Right hindlimb (tissue), 1 donor: Measurements from ENCODE around the gene LTBP1.
"Not testable (repeated sequence)": the region's sequence is repeated elsewhere in the genome, so short reads cannot be mapped to it uniquely, and the experiment has no call there.

Experiments used
- DNase-seq: peaks from one replicate; pipeline ENCODE4 v3.0.0-alpha.2; 2018

The LTBP1 gene

GRCh38 chr2:33047939-33048338, 101.2 kb downstream of the LTBP1 start:
- DNase-seq: no peak

GRCh38 chr2:33051586-33052360, 105.0 kb downstream of the LTBP1 start:
- peak; percentile 50 for DNase-seq

DNA sequence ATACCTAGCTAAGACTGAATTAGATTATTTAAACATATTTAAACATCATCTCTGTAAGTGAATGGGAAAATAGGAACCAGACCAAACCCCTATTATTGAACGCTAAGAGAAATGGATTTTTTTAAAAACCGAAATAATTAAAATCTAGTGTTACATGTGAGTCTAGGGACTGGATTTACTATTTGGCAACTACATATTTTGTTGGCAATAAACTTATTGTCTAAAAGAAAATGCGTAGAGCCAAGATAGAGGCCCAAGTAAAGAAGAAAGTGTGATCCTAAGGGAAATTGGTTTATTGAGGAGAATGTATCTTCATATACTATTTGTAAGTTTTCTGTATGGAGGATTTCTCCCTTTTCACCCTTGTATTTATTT, 105.6 kb downstream of the LTBP1 start:
- DNase-seq: no peak

DNA sequence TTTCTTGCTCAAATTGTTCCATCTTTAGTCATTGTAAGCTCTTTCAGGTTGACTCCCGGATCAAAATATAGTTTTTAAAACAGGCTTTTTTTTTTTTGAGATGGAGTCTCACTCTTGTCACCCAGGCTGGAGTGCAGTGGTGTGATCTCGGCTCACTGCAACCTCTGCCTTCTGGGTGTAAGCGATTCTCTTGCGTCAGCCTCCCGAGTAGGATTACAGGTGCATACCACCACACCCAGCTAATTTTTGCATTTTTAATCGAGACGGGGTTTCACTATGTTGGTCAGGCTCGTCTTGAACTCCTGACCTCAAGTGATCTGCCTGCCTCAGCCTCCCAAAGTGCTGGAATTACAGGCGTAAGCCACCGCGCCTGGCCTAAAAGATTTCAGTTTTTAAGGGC, 106.0 kb downstream of the LTBP1 start:
- DNase-seq: not testable (repeated sequence)

- DNase-seq: no peak
These were observed 109.4 kb downstream of the LTBP1 start for GRCh38 chr2:33056170-33056569.

DNA sequence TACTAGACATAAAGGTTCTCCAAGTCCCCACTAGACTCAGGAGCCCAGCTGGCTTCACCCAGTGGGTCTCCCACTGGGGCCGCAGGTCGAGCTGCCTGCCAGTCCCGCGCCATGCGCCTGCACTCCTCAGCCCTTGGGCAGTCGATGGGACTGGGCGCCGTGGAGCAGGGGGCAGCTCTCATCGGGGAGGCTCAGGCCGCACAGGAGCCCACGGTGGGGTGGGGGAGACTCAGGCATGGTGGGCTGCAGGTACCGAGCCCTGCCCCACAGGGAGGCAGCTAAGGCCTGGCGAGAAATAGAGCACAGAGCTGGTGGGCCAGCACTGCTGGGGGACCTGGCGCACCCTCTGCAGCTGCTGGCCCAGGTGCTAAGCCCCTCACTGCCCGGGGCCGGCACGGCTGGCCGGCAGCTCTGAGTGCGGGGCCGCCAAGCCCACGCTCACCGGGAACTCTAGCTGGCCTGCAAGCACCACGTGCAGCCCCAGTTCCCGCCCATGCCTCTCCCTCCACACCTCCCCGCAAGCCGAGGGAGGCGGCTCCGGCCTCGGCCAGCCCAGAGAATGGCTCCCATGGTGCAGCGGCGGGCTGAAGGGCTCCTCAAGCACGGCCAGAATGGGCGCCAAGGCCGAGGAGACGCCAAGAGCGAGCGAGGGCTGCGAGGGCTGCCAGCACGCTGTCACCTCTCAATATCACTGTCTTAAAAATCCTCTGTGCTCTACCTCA, 110.7 kb downstream of the LTBP1 start:
- not testable (repeated sequence) for DNase-seq

DNA sequence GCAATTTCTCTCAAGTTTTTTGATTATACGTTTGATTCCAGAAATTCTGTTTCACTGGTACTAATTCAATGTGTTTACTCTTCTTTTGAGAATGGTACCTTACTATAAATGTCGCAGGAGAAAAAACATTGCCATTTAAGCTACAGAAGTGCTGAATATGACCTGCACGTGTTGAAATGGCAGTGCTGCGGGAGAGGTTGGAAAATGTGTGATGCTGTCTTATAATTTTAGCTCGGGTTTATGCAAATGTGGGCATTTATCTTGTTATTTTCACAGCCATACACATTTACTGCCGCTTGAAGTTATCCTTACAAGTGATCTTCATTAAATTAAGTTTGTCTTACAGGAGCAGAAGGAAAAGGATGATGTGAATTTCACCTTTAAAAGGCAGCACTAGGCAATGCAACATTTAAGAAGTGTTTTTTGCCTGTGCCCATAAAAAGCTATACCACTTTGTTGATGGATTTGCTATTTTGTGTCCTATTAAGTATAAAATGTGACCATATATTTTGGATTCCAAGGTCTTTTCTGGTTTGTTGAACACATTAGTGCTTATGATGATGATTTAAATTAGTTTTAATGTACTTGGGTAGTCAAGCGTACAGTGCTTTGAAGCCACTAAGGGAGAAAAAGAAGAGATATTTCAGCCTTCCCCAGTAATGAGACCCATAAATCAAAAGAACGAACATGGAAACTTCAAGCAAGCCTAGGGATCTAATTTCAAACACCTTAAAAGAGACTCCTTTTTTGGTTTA, 112.1 kb downstream of the LTBP1 start:
- no peak for DNase-seq

GRCh38 chr2:33059471-33060156, 112.9 kb downstream of the LTBP1 start:
- DNase-seq: no peak

DNA sequence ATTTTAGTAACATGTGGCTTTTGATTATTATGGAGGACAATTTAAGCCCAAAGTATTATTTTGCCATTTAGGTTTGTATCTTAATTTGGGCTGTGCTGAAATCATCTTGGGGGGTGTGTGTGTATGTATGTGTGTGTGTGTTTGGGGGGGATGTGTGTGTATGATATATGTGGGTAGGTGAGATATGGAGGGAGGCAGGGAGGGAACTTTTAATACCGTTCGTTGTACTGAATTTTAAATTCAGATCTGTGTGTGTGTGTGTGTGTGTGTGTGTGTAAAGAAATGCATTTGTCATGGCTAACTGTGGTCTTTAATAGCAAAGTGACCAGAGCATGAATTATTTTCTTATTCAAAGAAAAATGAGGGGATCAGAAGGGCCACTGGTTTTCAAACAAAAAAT, 113.7 kb downstream of the LTBP1 start:
- no peak for DNase-seq

GRCh38 chr2:33062665-33063250, 116.0 kb downstream of the LTBP1 start:
- no peak for DNase-seq

DNA sequence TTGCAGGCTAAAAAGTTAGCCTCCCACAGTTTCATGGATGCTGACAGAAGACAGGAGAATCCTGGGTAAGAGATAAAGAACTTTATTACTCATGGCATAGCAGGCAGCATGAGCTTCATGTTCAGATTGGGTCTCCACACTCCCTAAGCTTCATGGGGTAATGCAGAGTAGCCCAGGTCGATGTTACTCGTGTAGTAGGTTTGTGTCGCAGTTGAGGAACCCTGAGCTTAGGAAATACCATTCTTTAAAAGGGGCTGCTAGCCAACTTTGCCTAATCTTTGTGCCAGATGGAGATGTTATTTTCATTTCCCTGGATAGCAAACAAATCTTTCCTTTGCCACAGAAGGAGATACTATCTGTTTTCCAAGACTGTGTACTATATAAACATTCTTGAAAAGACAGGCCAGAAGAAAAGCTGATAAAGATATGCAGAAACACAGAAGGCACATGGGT, 117.6 kb downstream of the LTBP1 start:
- no peak for DNase-seq

DNA sequence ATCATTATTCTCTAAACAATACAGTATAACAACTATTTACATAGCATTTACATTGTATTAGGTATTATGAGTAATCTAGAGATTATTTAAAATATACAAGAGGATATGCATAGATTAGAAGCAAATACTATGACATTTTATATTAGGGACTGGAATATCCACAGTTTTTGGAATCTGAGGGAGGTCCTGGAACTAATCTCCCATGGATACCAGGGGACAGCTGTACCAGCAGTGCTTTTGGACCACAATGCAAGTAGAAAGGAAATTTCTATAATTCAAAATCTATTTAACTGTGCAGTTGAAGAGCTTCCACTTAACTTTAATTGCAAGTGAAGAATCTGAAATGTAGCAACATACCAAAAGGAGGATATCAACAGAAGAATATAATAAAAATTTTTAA, 120.8 kb downstream of the LTBP1 start:
- DNase-seq: no peak

DNA sequence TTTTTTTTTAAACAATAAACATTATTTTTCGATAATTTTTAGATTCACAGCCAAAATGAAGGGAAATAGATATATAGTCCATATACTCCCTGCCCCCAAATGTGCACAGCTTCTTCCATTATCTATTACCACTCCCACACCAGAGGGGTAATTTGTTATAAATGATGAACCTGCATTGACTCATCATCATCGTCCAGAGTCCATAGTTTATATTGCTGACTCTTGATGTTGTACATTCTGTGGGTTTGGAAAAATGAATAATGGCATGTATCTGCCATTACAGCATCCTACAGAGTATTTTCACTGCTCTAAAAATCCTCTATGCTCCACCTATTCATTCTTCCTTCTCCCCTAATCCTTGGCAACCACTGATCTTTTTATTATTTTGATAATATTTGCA, 121.5 kb downstream of the LTBP1 start:
- DNase-seq: no peak

GRCh38 chr2:33069894-33070651, 123.3 kb downstream of the LTBP1 start:
- no peak for DNase-seq

DNA sequence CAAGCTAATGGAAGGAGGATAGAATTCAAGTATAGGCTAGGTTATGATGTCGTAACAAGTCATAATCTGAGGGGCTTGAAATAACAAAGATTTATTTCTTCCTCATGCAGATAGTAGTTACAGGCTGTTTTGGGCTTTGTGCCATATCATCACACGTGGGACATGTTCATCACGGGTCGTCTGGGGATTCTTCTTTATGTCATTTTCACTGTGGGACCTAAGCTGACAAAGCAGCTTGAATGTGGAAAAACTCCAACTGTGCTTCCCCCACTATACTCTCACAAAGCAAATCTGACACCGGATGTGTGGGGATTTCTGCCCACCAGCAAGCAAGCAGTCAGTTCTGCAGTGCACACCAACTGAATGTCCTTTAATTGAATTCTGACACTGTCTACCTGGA, 124.8 kb downstream of the LTBP1 start:
- DNase-seq: no peak

DNA sequence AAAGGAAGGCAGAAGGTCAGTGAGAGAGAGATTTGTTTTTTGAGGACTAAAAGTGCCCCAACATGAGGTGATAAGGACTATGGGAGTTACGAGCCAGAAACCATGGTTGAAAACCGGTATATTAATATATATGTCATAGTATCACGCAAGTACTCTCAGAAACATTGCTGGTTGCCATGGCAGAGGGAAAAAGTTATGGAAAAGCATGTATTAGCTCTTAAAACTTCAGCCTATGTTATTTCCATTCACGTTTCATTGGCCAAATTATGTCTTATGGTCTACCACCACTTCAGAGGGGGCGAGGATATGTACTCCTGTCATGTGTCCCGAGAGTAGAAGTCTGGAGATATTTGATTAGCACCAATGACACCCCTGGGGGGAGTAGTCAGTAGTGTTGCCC, 125.9 kb downstream of the LTBP1 start:
- DNase-seq: no peak

DNA sequence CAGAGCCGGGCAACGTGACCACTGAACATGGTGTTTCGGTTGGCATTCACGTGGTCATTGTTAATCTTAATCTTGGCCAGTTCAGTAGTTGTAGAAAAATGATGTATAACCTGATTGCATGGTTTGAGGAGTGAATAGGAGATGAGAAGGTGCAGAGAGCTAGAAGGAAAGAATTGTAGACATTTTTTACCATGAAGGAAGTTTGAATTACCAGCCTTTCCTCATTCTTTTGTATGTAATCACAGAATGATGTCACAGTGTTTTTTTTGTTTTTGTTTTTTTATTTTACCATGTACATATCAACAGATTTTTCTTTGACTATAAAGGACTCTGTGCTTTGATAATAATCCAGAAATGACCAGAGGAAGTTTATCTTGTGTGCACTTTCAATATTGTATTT, 126.3 kb downstream of the LTBP1 start:
- no peak for DNase-seq

DNA sequence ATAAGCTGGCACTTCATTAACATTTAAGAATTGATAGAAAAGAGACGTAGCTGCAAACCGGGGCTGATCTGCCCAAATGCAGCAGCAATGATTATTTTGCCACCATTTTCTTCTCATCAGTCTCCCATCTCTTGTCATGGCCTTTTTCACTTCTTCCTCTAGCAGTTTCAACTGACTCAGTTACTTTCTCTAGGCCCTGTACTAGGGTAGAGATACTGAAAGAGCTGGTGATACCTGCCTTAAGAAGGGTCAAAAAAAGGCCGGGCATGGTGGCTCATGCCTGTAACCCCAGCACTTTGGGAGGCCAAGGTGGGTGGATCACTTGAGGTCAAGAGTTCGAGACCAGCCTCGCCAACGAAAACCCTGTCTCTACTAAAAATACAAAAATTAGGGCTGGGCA, 127.4 kb downstream of the LTBP1 start:
- DNase-seq: no peak

GRCh38 chr2:33077311-33077710, 130.6 kb downstream of the LTBP1 start:
- no peak for DNase-seq

DNA sequence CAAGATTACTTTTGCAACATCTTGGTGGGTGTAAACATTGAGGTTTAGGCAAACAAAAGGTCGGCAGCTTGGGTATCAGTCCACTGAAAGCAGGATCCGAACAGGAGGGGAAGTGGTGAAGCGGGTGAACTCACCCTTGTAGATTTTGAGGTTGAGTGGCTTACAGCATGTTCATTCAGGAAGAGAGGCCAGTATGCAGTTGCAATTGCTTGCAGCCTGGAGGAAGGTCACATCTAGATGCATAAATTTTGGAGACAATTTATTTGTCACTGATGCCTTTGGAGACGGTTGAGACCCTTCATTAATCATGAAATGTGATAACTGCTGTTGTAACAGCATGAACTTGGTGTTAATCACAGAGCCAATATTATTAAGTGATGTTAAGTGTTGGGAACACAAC, 131.1 kb downstream of the LTBP1 start:
- no peak for DNase-seq

DNA sequence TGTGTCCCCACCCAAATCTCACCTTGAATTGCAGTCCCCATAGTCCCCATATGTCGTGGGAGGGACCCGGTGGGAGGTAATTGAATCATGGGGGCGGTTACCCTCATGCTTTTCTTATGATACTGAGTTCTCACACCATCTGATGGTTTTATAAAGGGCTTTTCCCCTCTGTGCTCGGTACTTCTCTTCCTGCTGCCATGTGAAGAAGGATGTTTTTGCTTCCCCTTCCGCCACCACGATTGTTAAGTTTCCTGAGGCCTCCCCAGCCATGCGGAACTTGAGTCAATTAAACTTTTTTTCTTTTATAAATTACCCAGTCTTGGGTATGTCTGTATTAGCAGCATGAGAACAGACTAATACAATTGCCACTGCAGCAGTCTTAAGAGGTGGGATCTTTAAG, 134.9 kb downstream of the LTBP1 start:
- no peak for DNase-seq
